ENCODE results near the gene PIK3C3.

DNA sequence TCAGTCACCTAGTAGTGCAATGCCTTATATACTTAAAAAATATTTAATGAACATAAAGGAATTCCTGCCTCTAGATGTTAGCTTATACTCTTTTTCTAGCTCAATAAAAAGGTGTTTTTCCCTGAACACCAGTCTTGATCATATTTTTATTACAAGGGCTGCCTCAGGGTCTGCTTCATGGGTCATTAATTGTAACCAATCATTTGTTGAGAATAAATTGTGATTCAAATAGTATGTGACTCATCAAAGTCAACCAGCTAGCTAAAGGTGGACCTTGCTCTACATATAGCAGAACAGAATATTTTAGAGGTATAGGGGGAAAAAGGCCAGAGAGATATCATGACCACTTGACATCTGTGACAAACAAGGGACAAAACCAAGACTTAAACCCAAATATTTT, 114.0 kb downstream of the PIK3C3 start:
- TF ChIP-seq, protein P1, sequence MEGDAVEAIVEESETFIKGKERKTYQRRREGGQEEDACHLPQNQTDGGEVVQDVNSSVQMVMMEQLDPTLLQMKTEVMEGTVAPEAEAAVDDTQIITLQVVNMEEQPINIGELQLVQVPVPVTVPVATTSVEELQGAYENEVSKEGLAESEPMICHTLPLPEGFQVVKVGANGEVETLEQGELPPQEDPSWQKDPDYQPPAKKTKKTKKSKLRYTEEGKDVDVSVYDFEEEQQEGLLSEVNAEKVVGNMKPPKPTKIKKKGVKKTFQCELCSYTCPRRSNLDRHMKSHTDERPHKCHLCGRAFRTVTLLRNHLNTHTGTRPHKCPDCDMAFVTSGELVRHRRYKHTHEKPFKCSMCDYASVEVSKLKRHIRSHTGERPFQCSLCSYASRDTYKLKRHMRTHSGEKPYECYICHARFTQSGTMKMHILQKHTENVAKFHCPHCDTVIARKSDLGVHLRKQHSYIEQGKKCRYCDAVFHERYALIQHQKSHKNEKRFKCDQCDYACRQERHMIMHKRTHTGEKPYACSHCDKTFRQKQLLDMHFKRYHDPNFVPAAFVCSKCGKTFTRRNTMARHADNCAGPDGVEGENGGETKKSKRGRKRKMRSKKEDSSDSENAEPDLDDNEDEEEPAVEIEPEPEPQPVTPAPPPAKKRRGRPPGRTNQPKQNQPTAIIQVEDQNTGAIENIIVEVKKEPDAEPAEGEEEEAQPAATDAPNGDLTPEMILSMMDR (IDR thresholded peaks at IDR 0.05; ENCODE audit: insufficient read depth, low read length, poor library complexity, severe bottlenecking) = no peak
- TF ChIP-seq EZH2phosphoT487 (conservative IDR thresholded peaks at IDR 0.05; ENCODE audit: low read length) = no peak
